Stimulated activated CD4-positive, alpha-beta T cell treated with anti-CD3 and anti-CD28 coated beads, Interleukin-2, amount 100 ng/mL, for 4 hours (primary cell): Measurements from ENCODE around the gene LRRC27.

Experiments
- DNase-seq: peaks from one replicate; pipeline ENCODE4 v3.0.0-alpha.2; 2020; ENCODE audit warnings: low read depth

Gene LRRC27

GRCh38 chr10:132414402-132415016 is 82.5 kb downstream of the LRRC27 start:
- DNase-seq: no peak

- DNase-seq: no peak
Measured at GRCh38 chr10:132415255-132415654, 83.3 kb downstream of the LRRC27 start.

- DNase-seq: no peak
Measured at GRCh38 chr10:132415956-132416355, 84.0 kb downstream of the LRRC27 start.

GRCh38 chr10:132416566-132417256 is 84.7 kb downstream of the LRRC27 start:
- no peak for DNase-seq

- DNase-seq: no peak
Measured at GRCh38 chr10:132417257-132417910, 85.4 kb downstream of the LRRC27 start.

GRCh38 chr10:132417957-132418441 is 86.0 kb downstream of the LRRC27 start:
- no peak for DNase-seq

- DNase-seq: no peak
Measured at GRCh38 chr10:132418527-132419416, 86.8 kb downstream of the LRRC27 start.

- no peak for DNase-seq
Measured at GRCh38 chr10:132419538-132420468, 87.8 kb downstream of the LRRC27 start.

GRCh38 chr10:132420469-132420980 is 88.5 kb downstream of the LRRC27 start:
- DNase-seq: no peak

- DNase-seq: no peak
Measured at GRCh38 chr10:132420981-132421846, 89.2 kb downstream of the LRRC27 start.

GRCh38 chr10:132421847-132422751 is 90.1 kb downstream of the LRRC27 start:
- DNase-seq: no peak

- DNase-seq: no peak
Measured at GRCh38 chr10:132422903-132423825, 91.2 kb downstream of the LRRC27 start.

GRCh38 chr10:132423966-132424861 is 92.2 kb downstream of the LRRC27 start:
- no peak for DNase-seq

GRCh38 chr10:132425029-132425756 is 93.2 kb downstream of the LRRC27 start:
- no peak for DNase-seq

GRCh38 chr10:132425757-132426155 is 93.8 kb downstream of the LRRC27 start:
- no peak for DNase-seq
